ENCODE results near the gene KRTAP12-1.

DNA sequence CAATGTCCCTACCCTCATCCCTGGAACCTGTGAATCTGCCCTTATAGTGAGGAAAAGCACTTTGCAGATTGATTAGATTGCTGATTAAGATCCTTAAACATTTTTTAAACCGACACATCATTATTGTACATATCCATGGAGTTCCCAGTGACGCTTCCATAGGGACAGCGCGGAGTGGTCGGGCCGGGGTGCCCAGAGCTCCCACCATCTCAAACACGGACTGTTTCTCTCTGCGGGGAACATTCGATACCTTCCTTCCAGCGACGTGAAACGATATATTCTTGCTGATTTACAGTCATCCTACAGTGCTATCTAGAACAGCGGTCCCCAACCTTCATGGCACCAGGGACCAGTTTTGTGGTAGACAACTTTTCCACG, 19.0 kb upstream of the KRTAP12-1 start:
- TF ChIP-seq EZH2 (IDR thresholded peaks at IDR 0.05; ENCODE audit: borderline replicate concordance, insufficient read depth, low read depth, low read length, poor library complexity, severe bottlenecking): no peak
- TF ChIP-seq, protein P1, sequence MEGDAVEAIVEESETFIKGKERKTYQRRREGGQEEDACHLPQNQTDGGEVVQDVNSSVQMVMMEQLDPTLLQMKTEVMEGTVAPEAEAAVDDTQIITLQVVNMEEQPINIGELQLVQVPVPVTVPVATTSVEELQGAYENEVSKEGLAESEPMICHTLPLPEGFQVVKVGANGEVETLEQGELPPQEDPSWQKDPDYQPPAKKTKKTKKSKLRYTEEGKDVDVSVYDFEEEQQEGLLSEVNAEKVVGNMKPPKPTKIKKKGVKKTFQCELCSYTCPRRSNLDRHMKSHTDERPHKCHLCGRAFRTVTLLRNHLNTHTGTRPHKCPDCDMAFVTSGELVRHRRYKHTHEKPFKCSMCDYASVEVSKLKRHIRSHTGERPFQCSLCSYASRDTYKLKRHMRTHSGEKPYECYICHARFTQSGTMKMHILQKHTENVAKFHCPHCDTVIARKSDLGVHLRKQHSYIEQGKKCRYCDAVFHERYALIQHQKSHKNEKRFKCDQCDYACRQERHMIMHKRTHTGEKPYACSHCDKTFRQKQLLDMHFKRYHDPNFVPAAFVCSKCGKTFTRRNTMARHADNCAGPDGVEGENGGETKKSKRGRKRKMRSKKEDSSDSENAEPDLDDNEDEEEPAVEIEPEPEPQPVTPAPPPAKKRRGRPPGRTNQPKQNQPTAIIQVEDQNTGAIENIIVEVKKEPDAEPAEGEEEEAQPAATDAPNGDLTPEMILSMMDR (IDR thresholded peaks at IDR 0.05): no peak
